GM18868 (cell line): ENCODE results near the gene FNBP1.

Source experiments
- ATAC-seq: cut with Tn5 transposase; IDR thresholded peaks from one replicate; pipeline ENCODE4 v1.9.1; 2021; ENCODE audit warnings: mild to moderate bottlenecking, moderate library complexity; ENCODE audit not compliant: unreplicated experiment

Gene FNBP1

DNA sequence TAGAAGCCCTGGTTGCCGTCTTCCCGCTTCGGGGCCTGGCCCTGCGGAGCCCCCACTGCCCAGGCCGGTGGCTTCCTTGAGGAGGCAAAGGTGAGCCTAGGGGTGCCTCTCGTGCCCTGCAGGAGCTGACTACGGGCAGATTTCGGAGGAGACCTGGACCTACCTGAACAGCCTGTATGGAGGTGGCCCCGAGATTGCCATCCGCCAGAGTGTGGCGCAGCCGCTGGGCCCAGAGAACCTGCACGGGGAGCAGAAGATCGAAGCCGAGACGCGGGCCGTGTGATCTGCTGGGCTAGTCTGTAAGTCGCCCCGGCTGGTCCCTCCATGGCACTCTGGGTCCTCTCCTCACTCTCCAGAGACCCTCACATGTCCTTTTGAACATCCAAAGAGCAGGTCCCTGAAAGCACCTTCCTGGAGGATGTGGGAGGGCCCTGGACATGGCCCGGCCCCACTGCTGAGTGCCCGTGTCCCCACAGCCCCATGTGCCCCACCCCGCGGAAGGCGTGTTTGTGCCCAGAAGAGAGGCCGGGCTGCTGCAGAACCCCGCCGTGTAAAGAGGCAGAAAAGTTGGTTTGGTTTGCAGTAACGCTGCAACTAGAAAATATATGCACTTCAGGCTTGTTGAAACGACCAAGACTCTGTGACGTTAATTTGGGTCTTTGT is 162.9 kb downstream of the FNBP1 start:
- ATAC-seq = no peak

DNA sequence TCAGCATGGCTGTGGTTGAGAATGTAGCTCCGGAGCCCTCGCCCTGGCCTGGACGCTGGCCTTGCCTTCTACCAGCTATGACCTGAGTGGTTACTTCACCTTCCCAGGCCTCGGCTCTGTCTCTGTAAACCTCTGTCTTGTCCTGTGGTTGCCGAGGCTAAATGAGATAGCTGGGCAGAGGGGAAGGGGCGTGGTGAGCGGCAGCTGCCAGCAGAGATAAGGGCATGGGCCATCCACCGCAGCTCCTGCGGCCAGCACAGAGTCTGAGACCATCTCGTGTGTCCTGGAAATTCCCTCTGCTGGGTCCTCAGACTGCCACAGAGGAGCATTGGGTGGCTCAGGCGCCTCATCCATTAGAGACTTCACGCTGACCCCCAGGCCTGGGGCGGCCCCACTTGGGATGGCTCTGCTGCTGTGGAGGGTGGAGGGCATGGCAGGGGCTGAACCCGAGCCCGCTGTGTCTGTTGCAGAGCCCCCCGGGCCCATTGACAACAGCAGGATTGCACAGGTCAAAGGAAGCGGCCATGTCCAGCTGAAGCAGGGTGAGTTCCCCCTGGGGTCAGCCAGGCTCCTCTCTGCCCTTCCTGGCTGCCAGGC is 163.8 kb downstream of the FNBP1 start:
- ATAC-seq = no peak

DNA sequence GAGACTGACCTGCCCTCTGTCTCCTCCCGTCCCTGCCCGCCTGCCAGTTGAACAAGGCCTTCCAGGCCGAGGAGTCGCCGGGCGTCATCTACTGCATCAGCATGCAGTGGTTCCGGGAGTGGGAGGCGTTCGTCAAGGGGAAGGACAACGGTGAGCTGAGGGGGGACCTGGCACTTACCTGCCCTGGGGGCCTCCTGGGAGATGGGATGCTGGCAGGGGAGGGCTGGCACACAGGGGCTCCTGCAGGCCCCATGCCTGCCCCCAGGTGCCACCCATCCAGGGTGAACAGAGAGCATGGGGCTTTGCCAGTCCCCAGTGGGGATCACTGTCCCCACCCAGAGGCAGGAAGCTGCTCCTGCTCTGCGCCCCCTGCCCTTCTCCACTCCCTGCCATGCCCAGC is 164.7 kb downstream of the FNBP1 start:
- ATAC-seq = no peak

DNA sequence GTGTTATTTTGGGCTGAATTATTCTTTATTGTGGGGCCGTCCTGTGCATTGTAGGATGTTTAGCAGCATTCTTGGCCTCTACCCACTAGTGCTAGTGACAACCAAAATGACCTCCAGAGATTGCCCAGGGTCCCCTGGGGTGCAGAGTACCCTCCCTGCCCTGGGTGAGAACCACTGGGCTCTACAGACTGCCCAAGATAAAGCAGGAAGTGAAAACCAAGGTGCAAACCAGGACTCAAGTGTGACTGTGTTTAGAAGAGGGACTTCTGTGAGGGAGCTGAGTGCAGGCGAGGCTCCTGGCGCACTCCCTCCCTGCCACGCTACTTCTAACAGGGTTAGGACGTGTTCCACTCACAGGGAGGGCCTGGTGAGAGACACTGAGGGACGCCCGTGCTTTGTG is 166.2 kb downstream of the FNBP1 start:
- no peak for ATAC-seq

DNA sequence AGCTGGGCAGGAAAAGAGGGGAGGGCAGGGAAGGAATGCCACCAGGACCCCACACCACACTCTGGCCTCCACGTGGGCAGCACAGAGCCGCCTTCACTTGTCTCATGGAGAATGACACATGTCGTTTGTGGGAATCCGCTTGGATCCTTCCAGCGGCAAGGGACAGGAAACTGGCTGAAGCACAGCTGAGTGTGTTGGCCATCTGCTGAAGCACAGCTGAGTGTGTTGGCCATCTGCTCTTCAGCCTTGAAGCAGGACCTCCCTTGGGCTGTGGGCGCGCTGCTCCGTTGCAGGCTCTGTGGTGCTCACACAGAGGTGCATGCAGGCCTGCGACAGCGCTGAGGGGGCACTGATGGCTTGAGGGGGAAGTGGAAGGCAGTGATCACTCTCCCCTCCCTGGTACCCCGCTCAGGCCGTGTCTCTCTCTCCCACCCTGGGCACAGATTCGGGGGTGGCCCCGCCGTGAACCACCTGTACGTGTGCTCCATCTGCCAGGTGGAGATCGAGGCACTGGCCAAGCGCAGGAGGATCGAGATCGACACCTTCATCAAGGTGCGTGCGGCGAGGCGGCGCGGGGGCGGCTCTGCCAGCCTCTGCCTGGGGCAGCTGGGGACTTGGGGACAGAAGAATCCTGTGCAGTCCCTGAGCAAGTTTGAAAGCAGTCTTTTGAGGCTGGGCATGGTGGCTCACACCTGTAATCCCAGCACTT is 167.1 kb downstream of the FNBP1 start:
- no peak for ATAC-seq

DNA sequence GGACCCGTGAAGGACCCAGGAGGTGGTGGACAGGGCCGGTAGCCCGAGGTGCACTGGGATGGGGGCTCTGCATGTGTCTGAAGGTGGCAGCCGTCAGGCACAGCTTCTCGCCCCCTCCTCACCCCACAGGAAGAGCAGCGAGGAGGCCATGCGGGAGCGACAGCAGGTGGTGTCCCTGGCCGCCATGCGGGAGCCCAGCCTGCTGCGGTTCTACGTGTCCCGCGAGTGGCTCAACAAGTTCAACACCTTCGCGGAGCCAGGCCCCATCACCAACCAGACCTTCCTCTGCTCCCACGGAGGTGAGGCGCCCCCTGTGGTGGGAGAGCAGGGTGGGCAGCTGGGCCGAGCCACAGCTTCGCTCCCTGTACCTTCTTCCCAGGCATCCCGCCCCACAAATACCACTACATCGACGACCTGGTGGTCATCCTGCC is 167.8 kb downstream of the FNBP1 start:
- ATAC-seq = no peak

DNA sequence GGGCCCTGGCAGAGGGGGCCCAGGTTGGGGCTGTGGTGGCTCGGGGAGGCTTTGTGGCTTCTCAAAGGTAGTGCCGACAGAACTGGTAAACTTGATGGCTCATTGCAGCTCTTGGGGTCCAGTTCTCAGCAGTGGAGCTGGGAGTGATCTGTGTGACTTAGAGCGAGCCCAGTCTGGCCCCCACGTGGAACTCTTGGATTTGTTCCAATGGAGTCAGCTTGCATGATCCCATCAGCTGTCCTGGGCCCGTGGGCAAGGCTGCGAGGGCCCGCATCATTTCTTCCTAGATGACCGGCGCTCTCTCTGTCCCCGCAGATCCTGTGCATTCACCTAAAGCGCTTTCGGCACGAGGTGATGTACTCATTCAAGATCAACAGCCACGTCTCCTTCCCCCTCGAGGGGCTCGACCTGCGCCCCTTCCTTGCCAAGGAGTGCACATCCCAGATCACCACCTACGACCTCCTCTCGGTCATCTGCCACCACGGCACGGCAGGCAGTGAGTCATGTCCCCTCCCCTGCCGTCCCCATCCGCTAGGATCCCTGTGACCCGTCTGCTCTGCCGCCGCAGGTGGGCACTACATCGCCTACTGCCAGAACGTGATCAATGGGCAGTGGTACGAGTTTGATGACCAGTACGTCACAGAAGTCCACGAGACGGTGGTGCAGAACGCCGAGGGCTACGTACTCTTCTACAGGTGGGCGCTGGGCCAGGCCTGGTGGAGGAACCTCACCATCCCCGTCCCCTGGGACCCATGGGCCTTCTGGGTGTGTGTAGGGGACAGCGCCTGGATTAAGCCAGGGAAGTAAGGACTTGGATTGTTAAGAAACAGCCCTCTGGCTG is 168.5 kb downstream of the FNBP1 start:
- ATAC-seq = no peak

DNA sequence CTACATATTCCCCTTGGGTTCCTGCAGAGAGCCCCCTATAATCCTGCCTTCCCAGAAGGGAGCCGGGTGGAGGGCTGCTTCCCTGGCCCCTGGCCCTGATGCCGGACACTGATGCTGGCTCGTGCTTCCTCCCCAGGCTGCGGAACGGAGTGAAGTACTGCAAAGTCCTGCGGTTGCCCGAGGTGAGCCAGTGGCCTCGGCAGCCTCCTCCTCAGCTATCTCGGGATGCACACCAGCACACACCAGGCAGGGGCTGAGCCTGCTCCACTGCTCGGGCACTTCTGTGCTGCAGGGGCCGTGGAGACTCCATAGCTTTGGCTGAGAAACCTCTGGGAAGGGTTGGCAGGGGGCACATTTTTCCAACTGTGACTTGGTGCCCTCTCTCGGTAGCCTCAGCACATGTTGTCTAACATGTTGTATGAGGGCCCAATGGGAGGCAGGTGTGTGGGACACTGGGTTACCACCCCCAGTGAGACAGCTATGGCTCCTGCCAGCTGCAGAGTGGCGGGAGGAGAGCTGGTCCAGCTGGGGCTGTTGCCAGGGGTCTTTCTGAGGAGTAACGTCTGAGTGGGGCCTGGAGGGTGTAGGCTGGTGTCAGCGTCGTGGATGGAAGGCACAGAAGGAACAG is 169.3 kb downstream of the FNBP1 start:
- ATAC-seq = no peak

DNA sequence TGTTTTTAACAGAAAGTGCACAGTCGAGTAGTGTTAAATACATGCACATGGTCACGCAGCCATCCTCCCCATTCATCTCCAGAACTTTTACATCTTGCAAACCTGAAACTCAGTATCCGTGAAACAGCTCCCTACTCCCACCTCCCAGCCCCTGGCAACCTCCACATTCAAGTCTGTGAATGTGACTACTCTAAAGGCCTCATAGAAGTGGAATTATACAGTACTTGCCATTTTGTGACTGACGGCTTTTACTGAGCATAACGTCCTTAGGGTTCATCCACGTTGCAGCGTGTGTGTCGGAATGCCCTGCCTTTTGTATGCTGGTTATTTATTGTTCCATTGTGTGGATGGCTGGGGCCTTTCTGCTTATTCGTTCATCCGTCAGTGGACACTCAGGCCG is 171.9 kb downstream of the FNBP1 start:
- no peak for ATAC-seq

DNA sequence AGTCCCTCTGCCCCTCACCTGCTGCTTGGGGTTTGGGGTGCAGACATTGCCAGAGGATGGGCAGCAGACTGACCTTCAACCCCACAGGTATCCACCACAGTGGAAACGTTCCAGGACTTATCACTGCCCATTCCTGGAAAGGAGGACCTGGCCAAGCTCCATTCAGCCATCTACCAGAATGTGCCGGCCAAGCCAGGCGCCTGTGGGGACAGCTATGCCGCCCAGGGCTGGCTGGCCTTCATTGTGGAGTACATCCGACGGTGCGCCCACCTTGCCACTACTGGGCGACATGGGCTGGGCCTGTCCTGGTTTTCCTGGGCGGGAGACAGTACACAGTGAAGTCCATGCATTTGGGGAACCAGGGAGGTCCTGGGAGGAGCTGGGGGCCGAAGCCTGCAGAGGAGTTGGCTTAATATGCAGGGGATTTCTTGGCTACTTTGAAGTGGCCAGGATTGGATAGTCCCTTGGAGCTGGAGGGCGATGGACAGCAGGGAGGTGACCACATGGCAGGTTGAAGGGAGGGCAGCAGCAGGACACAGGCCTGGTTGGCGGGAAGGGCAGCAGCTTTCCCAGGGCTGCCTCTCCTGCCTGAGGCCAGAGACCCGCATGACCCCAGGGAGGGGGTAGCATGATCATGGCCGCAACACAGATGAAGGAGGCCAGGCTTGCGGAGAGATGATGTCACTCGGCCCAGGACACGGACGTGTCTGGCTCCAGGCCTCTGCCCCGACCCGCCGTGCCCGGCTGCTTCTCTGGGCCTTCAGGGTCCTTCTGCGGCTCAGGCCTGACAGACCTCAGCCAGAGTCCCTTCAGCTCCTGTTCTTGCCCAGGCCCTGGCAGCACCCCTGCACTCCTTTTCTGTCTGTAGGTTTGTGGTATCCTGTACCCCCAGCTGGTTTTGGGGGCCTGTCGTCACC is 173.1 kb downstream of the FNBP1 start:
- no peak for ATAC-seq

DNA sequence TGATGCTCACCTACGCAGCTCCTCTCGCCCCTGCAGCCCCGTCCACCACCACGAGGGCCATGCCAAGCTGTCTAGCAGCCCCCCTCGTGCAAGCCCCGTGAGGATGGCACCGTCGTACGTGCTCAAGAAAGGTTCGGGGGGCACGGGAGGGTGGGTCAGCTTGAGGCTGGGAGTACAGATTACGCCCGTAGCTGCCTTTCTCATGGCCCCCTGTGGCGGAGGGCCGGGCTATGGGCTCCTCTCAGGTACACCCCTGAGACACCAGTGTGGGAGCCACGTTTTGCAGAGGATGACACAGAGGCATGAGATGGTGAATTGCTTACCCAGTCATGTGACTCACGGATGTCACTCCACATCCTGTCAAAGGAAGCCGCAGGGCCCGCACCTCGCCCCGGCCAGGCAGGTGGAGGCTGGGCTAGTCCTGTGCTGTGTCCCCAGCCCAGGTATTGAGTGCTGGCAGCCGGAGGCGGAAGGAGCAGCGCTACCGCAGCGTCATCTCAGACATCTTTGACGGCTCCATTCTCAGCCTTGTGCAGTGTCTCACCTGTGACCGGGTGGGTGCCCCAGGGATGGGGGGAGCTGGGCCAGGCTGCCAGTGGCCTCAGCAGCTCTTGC is 174.0 kb downstream of the FNBP1 start:
- no peak for ATAC-seq

DNA sequence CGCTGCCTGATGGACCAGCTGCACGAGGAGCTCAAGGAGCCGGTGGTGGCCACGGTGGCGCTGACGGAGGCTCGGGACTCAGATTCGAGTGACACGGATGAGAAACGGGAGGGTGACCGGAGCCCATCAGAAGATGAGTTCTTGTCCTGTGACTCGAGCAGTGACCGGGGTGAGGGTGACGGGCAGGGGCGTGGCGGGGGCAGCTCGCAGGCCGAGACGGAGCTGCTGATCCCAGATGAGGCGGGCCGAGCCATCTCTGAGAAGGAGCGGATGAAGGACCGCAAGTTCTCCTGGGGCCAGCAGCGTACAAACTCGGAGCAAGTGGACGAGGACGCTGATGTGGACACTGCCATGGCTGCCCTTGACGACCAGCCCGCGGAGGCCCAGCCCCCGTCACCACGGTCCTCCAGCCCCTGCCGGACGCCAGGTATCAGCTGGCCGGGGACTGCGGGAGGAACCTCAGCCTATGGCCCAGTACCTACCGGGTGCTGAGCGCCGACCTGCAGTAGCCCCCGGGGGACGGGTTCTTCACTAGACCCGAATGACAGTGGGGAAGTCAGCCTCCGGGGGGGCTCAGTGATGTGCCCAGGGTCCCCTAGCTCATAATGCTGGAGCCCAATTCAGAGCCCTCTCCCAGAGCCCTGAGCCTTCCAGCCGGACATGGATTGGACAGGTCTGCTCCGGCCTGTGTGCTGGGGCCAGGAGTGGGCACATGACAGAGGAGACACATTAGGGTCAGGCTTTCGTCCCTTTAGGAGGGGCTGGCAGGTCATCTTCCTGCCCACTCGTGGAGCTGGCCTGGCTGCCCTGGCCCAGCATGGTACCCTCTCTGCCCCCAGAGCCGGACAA is 174.7 kb downstream of the FNBP1 start:
- ATAC-seq = no peak

DNA sequence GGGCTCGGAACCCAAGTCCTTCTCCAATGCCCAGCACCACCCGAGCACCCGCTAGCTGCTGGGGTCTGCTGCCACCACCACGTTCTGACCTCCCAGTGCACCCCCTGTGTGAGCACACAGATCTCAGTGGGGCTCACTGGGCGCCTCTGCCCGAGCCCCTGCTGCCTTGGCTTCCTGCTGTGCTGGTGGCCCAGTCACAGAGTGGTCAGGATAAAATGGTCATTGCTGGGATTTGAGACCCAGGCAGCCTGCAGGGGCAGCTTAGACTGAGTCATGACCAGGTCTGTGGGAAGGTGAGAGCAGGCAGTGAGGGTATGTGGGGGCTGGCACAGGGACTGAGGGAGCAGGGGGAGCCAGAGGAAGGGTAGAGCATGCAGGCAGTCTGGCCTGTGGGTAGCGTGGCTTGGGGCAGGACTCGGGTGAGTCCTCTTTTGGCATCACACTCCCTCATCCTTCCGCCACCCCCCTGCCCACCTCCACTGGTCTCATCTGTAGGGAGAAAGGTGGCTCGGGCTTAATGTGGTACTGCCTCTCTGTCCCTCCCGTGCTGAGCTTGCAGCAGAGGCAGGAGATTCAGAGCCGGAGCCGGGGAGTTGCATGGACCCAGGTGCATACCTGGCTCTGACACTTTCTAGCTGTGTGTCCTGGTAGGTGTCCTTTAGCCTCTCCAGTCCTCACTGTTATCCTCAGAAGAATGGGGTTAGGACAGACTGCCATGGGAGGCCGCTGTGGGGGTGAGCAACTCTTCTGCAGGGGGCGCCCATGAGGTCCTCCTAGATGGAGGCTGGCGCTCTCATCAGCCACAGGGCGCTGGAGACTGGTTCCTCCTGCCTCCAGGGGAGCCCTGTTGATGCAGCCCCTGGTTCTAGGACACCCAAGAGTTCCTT is 175.6 kb downstream of the FNBP1 start:
- no peak for ATAC-seq

DNA sequence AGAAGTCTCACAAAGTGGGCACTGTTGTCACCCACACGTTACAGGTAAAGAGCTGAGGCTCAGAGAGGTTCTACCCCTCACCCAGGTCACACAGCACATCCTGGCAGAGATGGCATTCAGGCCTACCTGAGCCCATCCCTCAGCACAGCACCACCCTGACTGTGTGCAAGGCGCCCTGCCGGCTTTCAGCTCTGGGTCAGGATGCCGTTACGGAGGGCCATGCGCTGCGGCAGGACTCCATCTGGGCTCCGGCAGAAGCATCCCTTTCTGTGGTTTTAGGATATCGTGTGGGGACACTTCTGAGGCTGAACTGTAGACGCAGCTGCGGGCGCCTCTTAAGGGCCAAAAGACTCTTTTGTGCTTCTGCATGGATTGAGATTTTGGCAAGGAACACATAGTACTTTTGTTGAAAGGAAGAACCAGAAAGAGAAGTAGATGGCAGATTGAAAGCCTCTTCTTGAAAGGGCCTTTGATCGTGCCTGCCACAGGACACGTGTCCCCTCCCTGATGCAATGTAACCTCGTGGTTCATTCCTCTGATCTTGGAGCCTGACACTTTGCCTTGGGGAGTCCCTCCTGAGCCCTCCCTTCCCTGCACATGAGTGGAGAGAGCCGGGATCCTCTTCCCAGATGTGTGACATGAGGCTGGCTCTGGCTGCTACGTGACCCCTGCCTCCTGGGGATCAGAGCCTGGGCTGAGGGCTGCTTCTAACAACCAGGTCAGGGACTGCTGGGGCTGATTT is 176.4 kb downstream of the FNBP1 start:
- ATAC-seq = no peak

DNA sequence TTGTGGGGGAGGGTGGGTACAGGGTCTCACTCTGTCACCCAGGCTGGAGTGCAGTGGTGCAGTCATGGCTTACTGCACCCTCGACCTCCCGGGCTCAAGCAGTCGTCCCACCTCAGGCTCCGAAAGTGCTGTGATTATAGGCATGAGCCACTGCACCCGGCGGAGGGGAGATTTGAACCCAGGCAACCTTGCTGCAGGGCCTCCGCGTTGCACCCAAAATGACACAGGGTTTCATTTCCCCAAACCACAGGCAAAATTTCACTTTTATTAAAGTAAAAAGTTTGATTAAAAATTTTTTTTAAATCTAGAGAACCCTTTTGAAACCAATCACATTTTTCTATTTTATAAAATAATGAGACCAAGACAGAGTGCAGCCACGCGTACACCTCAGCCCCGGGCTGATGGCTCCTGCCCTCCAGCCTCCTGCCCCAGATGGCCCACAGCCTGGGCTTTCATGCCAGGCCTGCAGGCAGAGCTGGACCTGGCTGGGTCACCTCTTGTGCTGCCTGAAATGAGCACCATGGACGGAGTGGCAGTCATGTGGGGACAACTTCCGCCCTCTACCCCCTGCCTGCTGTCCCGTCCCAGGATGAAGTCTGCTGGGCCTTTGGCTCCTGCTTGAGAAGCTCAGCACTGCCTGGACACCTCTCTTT is 177.2 kb downstream of the FNBP1 start:
- no peak for ATAC-seq

DNA sequence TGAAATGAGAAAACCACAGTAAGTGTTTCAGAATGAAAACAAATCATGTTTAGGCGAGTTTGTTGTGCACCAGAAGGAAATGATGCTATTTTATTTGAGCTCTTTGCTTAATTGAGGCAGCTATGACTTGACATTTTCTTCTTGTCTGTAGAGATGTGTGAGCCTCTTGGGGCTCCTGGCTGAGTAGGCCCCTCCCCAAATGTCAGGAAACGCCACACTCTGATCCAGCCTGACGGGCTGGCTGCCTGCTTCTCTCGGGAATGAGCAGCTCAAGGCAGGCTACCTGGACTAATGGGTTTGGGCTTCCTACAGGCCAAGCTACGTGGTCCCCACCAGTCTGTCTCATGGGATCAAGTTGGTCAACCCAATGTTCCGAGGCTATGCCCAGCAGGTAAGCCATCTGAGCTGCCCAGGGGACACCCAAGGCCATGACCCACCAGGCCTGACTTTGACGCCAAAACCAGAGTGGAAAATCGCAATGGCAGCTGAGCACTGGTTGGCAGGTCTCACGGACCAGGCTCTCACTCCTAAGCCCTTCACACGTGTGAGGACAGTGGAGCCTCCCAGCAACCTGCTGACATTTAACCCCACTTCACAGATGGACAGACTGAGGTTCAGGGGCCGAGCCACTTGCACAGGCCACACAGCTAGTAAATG is 177.9 kb downstream of the FNBP1 start:
- ATAC-seq = no peak
